Esophagus squamous epithelium (tissue), 4 donors: ENCODE data around the gene RNF150.

ENCODE experiments used
- POLR2A ChIP-seq, 4 donors: fragments of 450-650 bp; IDR thresholded peaks; one replicate each; pipeline ENCODE4 v1.6.1; 2017; ENCODE audit warnings: antibody characterized with exemption in 4 of 4, mild to moderate bottlenecking in 4 of 4, moderate library complexity in 3 of 4
- TF ChIP-seq, protein P1 (sequence below), 6 experiments: fragments of 450-650 bp in 4 of 6; fragments of 200-600 bp in 2 of 6; sonication (generic) in 2 of 6; IDR thresholded peaks; one replicate each; pipeline ENCODE4 v1.5.1; 2016 to 2019; ENCODE audit warnings: antibody characterized with exemption in 6 of 6, mild to moderate bottlenecking in 4 of 6, moderate library complexity in 4 of 6

GRCh38 chr4:141132072-141132708, 1.1 kb downstream of the RNF150 start:
- TF ChIP-seq, protein P1, sequence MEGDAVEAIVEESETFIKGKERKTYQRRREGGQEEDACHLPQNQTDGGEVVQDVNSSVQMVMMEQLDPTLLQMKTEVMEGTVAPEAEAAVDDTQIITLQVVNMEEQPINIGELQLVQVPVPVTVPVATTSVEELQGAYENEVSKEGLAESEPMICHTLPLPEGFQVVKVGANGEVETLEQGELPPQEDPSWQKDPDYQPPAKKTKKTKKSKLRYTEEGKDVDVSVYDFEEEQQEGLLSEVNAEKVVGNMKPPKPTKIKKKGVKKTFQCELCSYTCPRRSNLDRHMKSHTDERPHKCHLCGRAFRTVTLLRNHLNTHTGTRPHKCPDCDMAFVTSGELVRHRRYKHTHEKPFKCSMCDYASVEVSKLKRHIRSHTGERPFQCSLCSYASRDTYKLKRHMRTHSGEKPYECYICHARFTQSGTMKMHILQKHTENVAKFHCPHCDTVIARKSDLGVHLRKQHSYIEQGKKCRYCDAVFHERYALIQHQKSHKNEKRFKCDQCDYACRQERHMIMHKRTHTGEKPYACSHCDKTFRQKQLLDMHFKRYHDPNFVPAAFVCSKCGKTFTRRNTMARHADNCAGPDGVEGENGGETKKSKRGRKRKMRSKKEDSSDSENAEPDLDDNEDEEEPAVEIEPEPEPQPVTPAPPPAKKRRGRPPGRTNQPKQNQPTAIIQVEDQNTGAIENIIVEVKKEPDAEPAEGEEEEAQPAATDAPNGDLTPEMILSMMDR (IDR thresholded peaks at IDR 0.05) = no peak
- TF ChIP-seq POLR2A (IDR thresholded peaks at IDR 0.05) = no peak
